Mesothelial cell of epicardium (in vitro differentiated cells): ENCODE results near the gene HHIPL1. TPM values are rescaled to one million over a fixed set of nuclear protein-coding genes. Genes with fewer than 3 reads are reported as not detected.

Experiments
- DNase-seq, 2 experiments: peaks; one replicate each; pipeline ENCODE4 v3.0.0; 2021; ENCODE audit warnings: low spot score in 2 of 2; ENCODE audit not compliant: unreplicated experiment in 2 of 2
- H3K27ac Mint-ChIP-seq: 2 replicates; pipeline ENCODE4 v1.8.0; 2021; ENCODE audit warnings: mixed read lengths
- H3K27me3 Mint-ChIP-seq: 2 replicates; pipeline ENCODE4 v1.8.0; 2021; ENCODE audit warnings: low read depth, mixed read lengths
- H3K36me3 Mint-ChIP-seq: 2 replicates; pipeline ENCODE4 v1.8.0; 2021; ENCODE audit warnings: mixed read lengths
- H3K4me1 Mint-ChIP-seq: 2 replicates; pipeline ENCODE4 v1.8.0; 2021; ENCODE audit warnings: mixed read lengths
- H3K4me3 Mint-ChIP-seq: 2 replicates; pipeline ENCODE4 v1.8.0; 2021; ENCODE audit warnings: mild to moderate bottlenecking, moderate library complexity, mixed read lengths
- H3K9me3 Mint-ChIP-seq: 2 replicates; pipeline ENCODE4 v1.8.0; 2021; ENCODE audit warnings: mixed read lengths
- CTCF ChIP-seq: fragments of 200-600 bp; sonication (generic); IDR thresholded peaks from one replicate; pipeline ENCODE4 v1.5.0; 2021; ENCODE audit warnings: antibody characterized with exemption; ENCODE audit not compliant: unreplicated experiment
- total RNA-seq: library from RNA; stranded (reverse); gene quantifications from 3 replicates; pipeline ENCODE4 v1.2.1, GENCODE V29; 2021

The HHIPL1 gene
- total RNA-seq, 1 donor from 2014 or later: 4.4 TPM

- Mint-ChIP-seq H3K36me3 (no peaks in the 10 kb centered on the region), H3K4me1 (peaks cover 21% of the 10 kb centered on the region), H3K27ac (peak overlapping the region; percentile 32), H3K9me3 (no peaks in the 10 kb centered on the region), H3K4me3 (no peak overlapping the region), H3K27me3 (peaks cover 3% of the 10 kb centered on the region)
- TF ChIP-seq CTCF: no peak
- no peak for DNase-seq
These were observed 38.6 kb upstream of the HHIPL1 start for GRCh38 chr14:99606359-99606758.

- Mint-ChIP-seq H3K4me1 (peaks cover 20% of the 10 kb centered on the region), H3K36me3 (no peaks in the 10 kb centered on the region), H3K4me3 (no peak overlapping the region), H3K27me3 (no peaks in the 10 kb centered on the region), H3K27ac (no peak overlapping the region), H3K9me3 (no peaks in the 10 kb centered on the region)
- TF ChIP-seq CTCF: no peak
- DNase-seq: no peak
These were observed 36.3 kb upstream of the HHIPL1 start for GRCh38 chr14:99608591-99608990.

- H3K27me3 Mint-ChIP-seq: no peaks in the 10 kb centered on the region
- H3K4me3 Mint-ChIP-seq: no peak overlapping the region
- peaks cover 22% of the 10 kb centered on the region for H3K4me1 Mint-ChIP-seq
- no peak for DNase-seq
- no peaks in the 10 kb centered on the region for H3K9me3 Mint-ChIP-seq
- no peak overlapping the region for H3K27ac Mint-ChIP-seq
- H3K36me3 Mint-ChIP-seq: no peaks in the 10 kb centered on the region
- TF ChIP-seq CTCF: no peak
These were observed 35.4 kb upstream of the HHIPL1 start for GRCh38 chr14:99609245-99610170.

- H3K27ac Mint-ChIP-seq: no peak overlapping the region
- no peaks in the 10 kb centered on the region for H3K27me3 Mint-ChIP-seq
- H3K4me1 Mint-ChIP-seq: peaks cover 25% of the 10 kb centered on the region
- no peaks in the 10 kb centered on the region for H3K36me3 Mint-ChIP-seq
- no peaks in the 10 kb centered on the region for H3K9me3 Mint-ChIP-seq
- TF ChIP-seq CTCF: no peak
- H3K4me3 Mint-ChIP-seq: no peak overlapping the region
- DNase-seq: no peak
These were observed 33.3 kb upstream of the HHIPL1 start for GRCh38 chr14:99611646-99612045.

GRCh38 chr14:99612071-99612737 is 32.7 kb upstream of the HHIPL1 start:
- Mint-ChIP-seq H3K27me3 (no peaks in the 10 kb centered on the region), H3K4me1 (peaks cover 28% of the 10 kb centered on the region), H3K27ac (no peak overlapping the region), H3K9me3 (no peaks in the 10 kb centered on the region), H3K36me3 (no peaks in the 10 kb centered on the region), H3K4me3 (no peak overlapping the region)
- DNase-seq: no peak
- no peak for TF ChIP-seq CTCF
